GM12878 (cell line): Measurements from ENCODE around the gene ZNF215. TPM values are rescaled to one million over a fixed set of nuclear protein-coding genes. Genes with fewer than 3 reads are reported as not detected.

Experiments used
- ATAC-seq: fragments of 200-7000 bp; cut with Tn5 transposase; 3 replicates; pipeline ENCODE4 v1.9.1; 2020; ENCODE audit warnings: mild to moderate bottlenecking, moderate library complexity
- BruUV-seq: library from RNA; stranded (reverse); fragments of 400-500 nt; replicated peaks from 2 replicates; lab custom pipeline; 2021; lab: Mats Ljungman, UMichigan
- CTCF ChIA-PET: fragments of 300-600 bp; sonication (Branson Sonifier 250); formaldehyde crosslinking; extraction: SDS; loops from one replicate; lab custom pipeline; 2021; ENCODE audit warnings: inconsistent platforms; lab: Yijun Ruan, JAX
- POLR2A ChIA-PET: fragments of 350-600 bp; formaldehyde crosslinking; extraction: SDS; loops from one replicate; lab custom pipeline; 2021; ENCODE audit warnings: inconsistent platforms; lab: Charles Lee
- RAD21 ChIA-PET: fragments of 300-600 bp; sonication (Branson Sonifier 250); formaldehyde crosslinking; loops from one replicate; lab custom pipeline; 2023; ENCODE audit warnings: antibody characterized with exemption; ENCODE audit not compliant: unreplicated experiment; lab: Charles Lee
- SMC1A ChIA-PET: fragments of 300-600 bp; sonication (Branson Sonifier 250); formaldehyde crosslinking; loops from one replicate; lab custom pipeline; 2023; ENCODE audit not compliant: unreplicated experiment, uncharacterized antibody; lab: Charles Lee
- DNase-seq: peaks from one replicate; pipeline ENCODE4 v3.0.0-alpha.2; 2011; ENCODE audit warnings: low read depth, low spot score
- FAIRE-seq: peaks from 3 replicates; lab custom pipeline; 2011; peaks lifted over from hg19 to GRCh38; lab: Jason Lieb, UNC
- H2AFZ ChIP-seq: 2 replicates; pipeline ENCODE4 v1.6.0; 2011; ENCODE audit warnings: low read depth, low read length, control low read depth; ENCODE audit not compliant: control insufficient read depth
- H3K27ac ChIP-seq: 2 replicates; pipeline ENCODE4 v1.5.1; 2011; ENCODE audit warnings: control low read depth; ENCODE audit not compliant: control insufficient read depth, insufficient read depth
- H3K27me3 ChIP-seq, 2 experiments: replicated peaks in 1 of 2; 2 replicates each; pipeline versions ENCODE4 v1.6.0 to v1.6.1; 2011; ENCODE audit warnings: low read length in 1 of 2; ENCODE audit not compliant: control insufficient read depth in 2 of 2, insufficient read depth in 2 of 2
- H3K36me3 ChIP-seq, 2 experiments: 2 replicates each; pipeline ENCODE4 v1.5.1; 2011; ENCODE audit warnings: low read length in 1 of 2; ENCODE audit not compliant: control insufficient read depth in 2 of 2, insufficient read depth in 2 of 2
- H3K4me1 ChIP-seq: 2 replicates; pipeline ENCODE4 v1.6.1; 2011; ENCODE audit warnings: mild to moderate bottlenecking, low read length, moderate library complexity, mixed read lengths; ENCODE audit not compliant: control insufficient read depth, insufficient read depth
- H3K4me2 ChIP-seq: 2 replicates; pipeline ENCODE4 v1.6.0; 2011; ENCODE audit warnings: control low read depth; ENCODE audit not compliant: control insufficient read depth, insufficient read depth
- H3K4me3 ChIP-seq: fragments of 200-600 bp; sonication (generic); 2 replicates; pipeline ENCODE4 v1.5.1; 2016
- H3K79me2 ChIP-seq: 2 replicates; pipeline ENCODE4 v1.6.0; 2011; ENCODE audit warnings: low read length; ENCODE audit not compliant: control insufficient read depth, insufficient read depth
- H3K9ac ChIP-seq: 2 replicates; pipeline ENCODE4 v1.8.0; 2011; ENCODE audit warnings: low read length, control low read depth, mixed read lengths; ENCODE audit not compliant: control insufficient read depth, insufficient read depth
- H3K9me3 ChIP-seq: replicated peaks from 3 replicates; pipeline ENCODE4 v1.5.1; 2011; ENCODE audit warnings: mild to moderate bottlenecking, low read length; ENCODE audit not compliant: control insufficient read depth, insufficient read depth
- H4K20me1 ChIP-seq: 2 replicates; pipeline ENCODE4 v1.6.0; 2011; ENCODE audit not compliant: control insufficient read depth, insufficient read depth
- EP300 ChIP-seq, 2 experiments: fragments of 150-350 bp in 1 of 2; IDR thresholded peaks; 2 replicates each; pipeline ENCODE4 v1.6.1; 2011 to 2012; ENCODE audit warnings: low read depth in 2 of 2, low read length in 2 of 2, borderline replicate concordance in 1 of 2, improper control_type of control experiment in 1 of 2, inconsistent platforms in 1 of 2; ENCODE audit not compliant: control insufficient read depth in 1 of 2
- IKZF2 ChIP-seq, 2 experiments: fragments of 450-650 bp; IDR thresholded peaks; 2 replicates each; pipeline ENCODE4 v1.6.1; 2017; ENCODE audit warnings: mild to moderate bottlenecking in 2 of 2, moderate library complexity in 2 of 2
- POLR2A ChIP-seq: IDR thresholded peaks from 2 replicates; pipeline ENCODE4 v1.6.1; 2011; ENCODE audit warnings: low read depth, mild to moderate bottlenecking, low read length
- RCOR1 ChIP-seq: conservative IDR thresholded peaks from 2 replicates; pipeline ENCODE4 v1.6.1; 2012; ENCODE audit warnings: low read depth, low read length, improper control_type of control experiment
- SIN3A ChIP-seq: IDR thresholded peaks from 2 replicates; pipeline ENCODE4 v1.6.1; 2012; ENCODE audit warnings: low read depth, low read length, improper control_type of control experiment
- SREBF2 ChIP-seq: IDR thresholded peaks from 2 replicates; pipeline ENCODE4 v1.6.1; 2012; ENCODE audit warnings: mild to moderate bottlenecking, low read length
- WRNIP1 ChIP-seq: IDR thresholded peaks from 2 replicates; pipeline ENCODE4 v1.6.1; 2011; ENCODE audit warnings: low read depth, low read length, improper control_type of control experiment, borderline replicate concordance
- YBX1 ChIP-seq: fragments of 450-650 bp; IDR thresholded peaks from 2 replicates; pipeline ENCODE4 v1.6.1; 2016; ENCODE audit warnings: antibody characterized with exemption
- ZNF217 ChIP-seq: fragments of 450-650 bp; IDR thresholded peaks from 2 replicates; pipeline ENCODE4 v1.6.1; 2017; ENCODE audit warnings: antibody characterized with exemption, mild to moderate bottlenecking
- WGBS: methylation state at CpG from one replicate; pipeline ENCODE4 v1.1.6; 2016; ENCODE audit warnings: low lambda C conversion rate; ENCODE audit not compliant: insufficient replicate concordance, insufficient coverage; ENCODE audit errors: missing lambda C conversion rate; 5-methylcytosine and 5-hydroxymethylcytosine counted together
- in situ Hi-C: fragments of 300-500 bp; cut with MboI; formaldehyde crosslinking; loops from 9 replicates; pipeline ENCODE4 v1.14.3; 2018; ENCODE audit warnings: mixed read lengths
- intact Hi-C: fragments of 100-400 bp; cut with micrococcal nuclease; formaldehyde crosslinking; loops from one replicate; pipeline ENCODE4 v1.14.2; 2022; ENCODE audit not compliant: unreplicated experiment
- polyA plus RNA-seq, 11 experiments: library from polyadenylated mRNA; depleted of rRNA in 4 of 11; unstranded in 6 of 11; stranded (reverse) in 5 of 11; fragments of >200 nt; fragmentation: Nextera tagmentation in 4 of 11; fragmentation: Illumina TruSeq in 1 of 11; extraction: Ambion mirVana in 4 of 11; extraction: Trizol in 1 of 11; gene quantifications; 1 replicate in 1 of 11; 2 replicates in 10 of 11; pipeline versions ENCODE4 v1.2.1 to v1.2.3, GENCODE V29; 2011 to 2016; ENCODE audit warnings: inconsistent platforms in 2 of 11, missing spikeins in 2 of 11, low read depth in 1 of 11
- total RNA-seq, 4 experiments: library from RNA; depleted of rRNA in 3 of 4; stranded (reverse); fragments of >200 nt in 3 of 4; fragmentation: Illumina TruSeq in 1 of 4; extraction: Trizol in 1 of 4; gene quantifications; 2 replicates each; pipeline versions ENCODE4 v1.2.1 to v1.2.3, GENCODE V29; 2013 to 2021
- TF ChIP-seq, protein P1 (sequence below), 3 experiments: IDR thresholded peaks in 2 of 3; conservative IDR thresholded peaks in 1 of 3; 2 replicates each; pipeline ENCODE4 v1.5.1; 2011; ENCODE audit warnings: low read depth in 3 of 3, low read length in 3 of 3, mild to moderate bottlenecking in 3 of 3, control low read depth in 2 of 3, moderate library complexity in 2 of 3, inconsistent platforms in 1 of 3, mixed read lengths in 1 of 3; ENCODE audit not compliant: control insufficient read depth in 2 of 3, insufficient read depth in 1 of 3; ENCODE audit errors: extremely low read depth in 1 of 3

ZNF215 gene
- total and polyA plus RNA-seq, 10 of the 15 experiments (the other 5 are each of a cell fraction or from before 2014, with no cell fraction given), result 1.5 to 3.7 (median 2.3) TPM

DNA sequence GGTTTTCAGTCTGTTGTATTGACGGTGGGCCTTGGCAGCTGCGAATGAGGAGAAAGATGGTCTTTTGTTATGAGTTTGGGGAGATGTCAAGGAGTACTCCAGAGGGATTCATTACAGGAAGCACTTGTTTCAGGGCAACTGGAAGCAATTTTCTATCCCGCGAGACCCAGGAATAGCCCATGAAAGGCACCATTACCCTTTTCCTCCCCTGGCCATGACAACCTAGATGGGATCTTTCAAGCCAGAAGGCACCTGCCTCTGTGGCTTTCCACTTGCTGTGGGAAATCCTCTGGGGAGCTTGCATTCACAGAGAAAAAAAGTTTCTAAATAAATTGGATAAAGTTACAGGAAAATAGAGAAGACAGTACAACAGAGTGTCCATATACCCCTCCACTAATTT lies 2.7 kb downstream of the ZNF215 start:
- ATAC-seq (no peak), DNase-seq (no peak)
- Histone ChIP-seq H3K4me1 (0 out of 2 replicates have a peak, but pooled peaks cover 6% of the 10 kb centered on the region), H3K79me2 (no peaks in the 10 kb centered on the region), H3K4me3 (no peak overlapping the region), H3K27me3 (peaks cover 0 to 4% of the 10 kb centered on the region in 2 experiments; a peak in 2 of 4 replicates), H3K4me2 (no peak overlapping the region), H4K20me1 (no peaks in the 10 kb centered on the region), H3K36me3 (no peaks in the 10 kb centered on the region)
- in situ Hi-C loops, result no loop called here
- RAD21 ChIA-PET, result interaction anchor here (0.7 kb wide), 1 partner anchor 403 kb away, joined by 3 read pairs; no protein-coding TSS in a partner anchor
- BruUV-seq, result no TSS peak
- TF ChIP-seq SIN3A (no peak), SREBF2 (no peak), YBX1 (no peak), WRNIP1 (no peak), RCOR1 (no peak), POLR2A (no peak), ZNF217 (no peak), IKZF2 (IDR thresholded peaks at IDR 0.05) (no peak), EP300 (IDR thresholded peaks at IDR 0.05; ENCODE audit: borderline replicate concordance in 1 of 2, control insufficient read depth in 1 of 2, low read depth in 2 of 2, low read length in 2 of 2) (no peak)
- TF ChIP-seq, protein P1, sequence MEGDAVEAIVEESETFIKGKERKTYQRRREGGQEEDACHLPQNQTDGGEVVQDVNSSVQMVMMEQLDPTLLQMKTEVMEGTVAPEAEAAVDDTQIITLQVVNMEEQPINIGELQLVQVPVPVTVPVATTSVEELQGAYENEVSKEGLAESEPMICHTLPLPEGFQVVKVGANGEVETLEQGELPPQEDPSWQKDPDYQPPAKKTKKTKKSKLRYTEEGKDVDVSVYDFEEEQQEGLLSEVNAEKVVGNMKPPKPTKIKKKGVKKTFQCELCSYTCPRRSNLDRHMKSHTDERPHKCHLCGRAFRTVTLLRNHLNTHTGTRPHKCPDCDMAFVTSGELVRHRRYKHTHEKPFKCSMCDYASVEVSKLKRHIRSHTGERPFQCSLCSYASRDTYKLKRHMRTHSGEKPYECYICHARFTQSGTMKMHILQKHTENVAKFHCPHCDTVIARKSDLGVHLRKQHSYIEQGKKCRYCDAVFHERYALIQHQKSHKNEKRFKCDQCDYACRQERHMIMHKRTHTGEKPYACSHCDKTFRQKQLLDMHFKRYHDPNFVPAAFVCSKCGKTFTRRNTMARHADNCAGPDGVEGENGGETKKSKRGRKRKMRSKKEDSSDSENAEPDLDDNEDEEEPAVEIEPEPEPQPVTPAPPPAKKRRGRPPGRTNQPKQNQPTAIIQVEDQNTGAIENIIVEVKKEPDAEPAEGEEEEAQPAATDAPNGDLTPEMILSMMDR (IDR thresholded peaks at IDR 0.05 in 2 of 3, conservative IDR thresholded peaks at IDR 0.05 in 1 of 3; ENCODE audit: control insufficient read depth in 2 of 3, extremely low read depth in 1 of 3, insufficient read depth in 1 of 3, low read depth in 3 of 3, low read length in 3 of 3), result no peak
- TF ChIP-seq, all 136 proteins: peak for 0
- 55% methylated on average over 4 of the region's 4 CpGs for WGBS
- POLR2A ChIA-PET, result no interaction called here
- H3K27ac ChIP-seq, result no peak overlapping the region
- no peak overlapping the region for H3K9ac ChIP-seq
- SMC1A ChIA-PET, result interaction anchor here (0.6 kb wide), 1 partner anchor 10 kb away, joined by 3 read pairs; no protein-coding TSS in a partner anchor
- CTCF ChIA-PET, result no interaction called here
- no peak overlapping the region for H2AFZ ChIP-seq
- no peaks in the 10 kb centered on the region for H3K9me3 ChIP-seq
- no peak for FAIRE-seq
- intact Hi-C loops, result no loop called here
